ENCODE results near the gene MCRIP2.

GRCh38 chr16:660132-660458 lies 18.5 kb downstream of the MCRIP2 start:
- TF ChIP-seq POLR2AphosphoS5 (IDR thresholded peaks at IDR 0.05; ENCODE audit: low read depth, low read length) = no peak
- TF ChIP-seq POLR2A (IDR thresholded peaks at IDR 0.05; ENCODE audit: low read depth, low read length) = no peak
- TF ChIP-seq POU2F2 (IDR thresholded peaks at IDR 0.05; ENCODE audit: low read depth, low read length) = no peak
- TF ChIP-seq TAF1 (IDR thresholded peaks at IDR 0.05; ENCODE audit: low read depth, low read length) = no peak
- TF ChIP-seq PAX5 (IDR thresholded peaks at IDR 0.05; ENCODE audit: insufficient read depth, low read length, severe bottlenecking) = no peak
- no peak for TF ChIP-seq SPI1 (IDR thresholded peaks at IDR 0.05; ENCODE audit: low read depth, low read length)
